HG03432 (cell line): ENCODE data around the gene C6orf47.

Experiments used
- ATAC-seq: cut with Tn5 transposase; IDR thresholded peaks from one replicate; pipeline ENCODE4 v1.9.1; 2021; ENCODE audit warnings: mild to moderate bottlenecking, moderate library complexity; ENCODE audit not compliant: unreplicated experiment

Gene C6orf47

DNA sequence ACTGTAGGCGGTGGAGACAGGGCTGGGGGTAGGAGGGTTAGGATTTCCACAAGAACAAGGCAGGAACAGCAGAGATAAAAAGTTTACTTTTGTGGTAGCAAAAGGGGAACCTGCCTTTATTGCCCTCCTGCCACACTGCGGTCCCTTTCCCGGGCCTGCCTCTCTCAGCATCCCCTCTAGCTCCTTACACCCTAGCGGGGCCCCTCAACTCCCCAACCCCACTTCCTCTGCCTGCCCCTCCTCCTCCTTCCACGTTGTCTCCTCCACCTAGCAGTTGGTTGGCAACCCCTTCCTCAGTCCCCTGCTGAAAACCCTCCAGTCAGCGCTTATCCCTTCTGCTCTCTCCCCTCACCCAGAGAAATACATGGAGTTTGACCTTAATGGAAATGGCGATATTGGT, 44.8 kb downstream of the C6orf47 start:
- no peak for ATAC-seq

DNA sequence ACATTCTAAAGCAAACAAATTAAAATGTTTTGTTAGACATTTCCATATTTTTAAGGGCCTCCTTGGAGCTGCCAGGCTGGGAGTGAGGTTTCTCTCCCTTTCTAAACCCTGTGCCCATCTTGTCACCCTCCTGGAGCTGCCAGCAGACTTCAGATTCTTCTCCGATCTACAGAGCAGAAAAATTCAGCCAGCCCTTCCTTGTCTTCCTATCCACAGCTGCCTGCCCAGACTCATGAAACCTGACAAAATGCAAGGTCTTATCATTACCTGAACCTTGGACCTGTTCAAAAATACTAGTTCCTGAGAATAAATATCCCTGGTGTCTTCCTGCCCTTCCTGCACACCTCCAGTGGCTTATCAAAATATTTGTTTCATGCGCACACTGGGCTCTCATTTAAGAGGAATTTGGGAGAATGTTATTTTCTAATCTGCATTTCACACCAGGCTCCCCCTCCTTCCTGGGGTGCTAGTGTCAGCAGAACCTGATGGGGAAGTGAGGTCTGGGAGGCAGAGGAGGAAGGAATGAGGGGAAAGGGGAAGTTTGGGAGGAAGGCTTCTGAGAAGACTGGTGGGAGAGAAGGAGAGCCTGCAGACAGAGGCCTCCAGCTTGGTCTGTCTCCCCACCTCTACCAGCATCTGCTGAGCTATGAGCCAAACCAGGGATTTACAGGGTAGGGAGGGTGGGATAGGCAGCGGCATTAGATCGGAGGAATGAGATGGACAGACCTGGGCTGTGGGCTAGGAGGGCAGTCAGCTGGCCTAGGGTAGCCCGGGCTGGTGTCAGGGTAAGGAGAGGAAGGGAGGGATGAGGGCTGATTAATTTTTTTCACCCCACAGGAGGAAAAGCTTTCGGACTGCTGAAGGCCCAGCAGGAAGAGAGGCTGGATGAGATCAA, 45.6 kb downstream of the C6orf47 start, which contains the start of gene AIF1:
TSS of gene AIF1 (plus strand) at position 551 of the 895 bp plus-strand sequence. CDS start at position 647, 96 bp downstream.
- ATAC-seq: no peak

DNA sequence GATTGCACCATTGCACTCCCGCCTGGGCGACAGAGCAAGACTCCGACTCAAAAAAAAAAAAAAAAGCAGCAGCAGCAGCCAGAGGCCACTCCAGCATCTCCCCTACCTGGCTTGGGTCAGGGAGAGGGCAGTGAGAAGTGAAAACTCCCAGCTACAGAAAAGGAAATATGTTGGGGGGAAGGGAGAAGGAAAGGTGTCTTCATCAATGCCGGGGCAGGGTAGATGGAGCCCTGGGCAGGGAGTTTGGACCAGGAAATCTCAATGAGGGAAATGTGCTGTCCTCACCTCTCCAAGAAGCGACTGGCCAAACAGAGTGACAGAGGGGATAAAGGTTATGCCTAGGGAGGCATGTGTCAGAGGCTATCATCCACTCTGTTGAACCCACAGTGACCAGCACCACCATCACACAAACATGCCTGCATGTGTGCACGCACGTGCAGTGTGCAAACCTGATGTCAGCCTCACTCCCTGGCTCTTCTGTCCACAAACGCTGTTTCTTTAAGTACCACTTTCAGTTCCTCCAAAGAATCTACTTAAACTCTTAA, 46.4 kb downstream of the C6orf47 start:
- ATAC-seq: no peak

DNA sequence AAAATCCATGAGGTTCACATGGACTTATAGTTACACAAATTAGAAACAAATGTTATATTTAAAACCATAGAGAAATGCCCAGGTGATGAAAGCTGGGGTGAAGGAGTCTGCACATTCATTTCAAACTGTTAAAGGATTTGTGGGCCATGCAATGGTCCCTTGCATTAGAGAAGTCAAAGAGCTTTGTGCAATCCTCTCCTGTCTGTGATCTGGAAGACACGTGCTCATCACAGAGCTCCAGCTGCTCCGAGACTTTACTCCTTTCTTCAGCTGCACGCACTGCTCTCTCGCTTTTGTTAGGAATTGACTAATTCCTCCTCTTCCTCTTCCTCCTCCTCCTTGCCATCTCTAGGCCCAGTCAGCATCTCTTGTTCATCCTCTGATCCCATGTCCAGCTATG, 49.6 kb downstream of the C6orf47 start:
- no peak for ATAC-seq

DNA sequence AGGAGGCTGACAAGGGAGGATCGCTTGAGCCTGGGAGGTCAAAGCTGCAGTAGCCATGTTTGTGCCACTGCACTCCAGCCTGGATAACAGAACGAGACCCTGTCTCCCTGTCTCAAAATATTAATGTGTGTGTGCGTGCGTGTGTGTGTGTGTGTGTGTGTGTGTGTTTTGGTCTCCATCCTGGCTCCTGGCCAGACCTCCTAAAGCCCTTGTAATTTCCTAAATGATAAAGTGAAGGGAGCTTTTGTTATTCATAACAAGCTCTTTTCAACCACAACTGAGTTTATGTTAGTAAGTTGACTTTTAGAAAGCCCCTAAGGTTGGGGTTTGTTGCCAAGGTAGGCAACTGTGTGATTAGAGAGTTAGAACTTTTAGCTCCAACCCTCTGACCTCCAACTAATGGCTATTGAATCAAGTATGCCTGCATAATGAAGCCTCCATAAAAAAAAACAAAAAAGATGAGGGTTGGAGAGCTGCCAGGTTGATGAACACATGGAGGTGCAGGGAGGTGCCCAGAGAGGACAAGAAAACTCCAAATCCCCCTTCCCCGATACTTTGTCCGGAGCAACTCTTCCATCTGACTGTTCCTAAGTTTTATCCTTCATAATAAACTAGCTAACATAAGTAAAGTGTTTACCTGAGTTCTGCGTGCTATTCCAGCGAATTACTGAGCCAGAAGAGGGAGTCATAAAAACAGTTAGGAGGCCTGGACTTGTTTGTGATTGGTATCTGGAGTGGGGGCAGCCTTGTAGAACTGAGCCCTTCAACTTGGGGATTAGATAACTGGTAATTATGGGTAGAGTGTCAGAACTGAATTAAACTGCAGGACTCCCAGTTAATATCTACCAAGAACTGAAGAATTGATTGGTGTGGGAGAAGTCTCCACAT, 50.8 kb downstream of the C6orf47 start:
- ATAC-seq: no peak
